ENCODE measurements around the gene GPRC6A.
A peak's percentile ranks its signal among the peaks of the same experiment; 100 is the strongest.

Gene GPRC6A, protein sequence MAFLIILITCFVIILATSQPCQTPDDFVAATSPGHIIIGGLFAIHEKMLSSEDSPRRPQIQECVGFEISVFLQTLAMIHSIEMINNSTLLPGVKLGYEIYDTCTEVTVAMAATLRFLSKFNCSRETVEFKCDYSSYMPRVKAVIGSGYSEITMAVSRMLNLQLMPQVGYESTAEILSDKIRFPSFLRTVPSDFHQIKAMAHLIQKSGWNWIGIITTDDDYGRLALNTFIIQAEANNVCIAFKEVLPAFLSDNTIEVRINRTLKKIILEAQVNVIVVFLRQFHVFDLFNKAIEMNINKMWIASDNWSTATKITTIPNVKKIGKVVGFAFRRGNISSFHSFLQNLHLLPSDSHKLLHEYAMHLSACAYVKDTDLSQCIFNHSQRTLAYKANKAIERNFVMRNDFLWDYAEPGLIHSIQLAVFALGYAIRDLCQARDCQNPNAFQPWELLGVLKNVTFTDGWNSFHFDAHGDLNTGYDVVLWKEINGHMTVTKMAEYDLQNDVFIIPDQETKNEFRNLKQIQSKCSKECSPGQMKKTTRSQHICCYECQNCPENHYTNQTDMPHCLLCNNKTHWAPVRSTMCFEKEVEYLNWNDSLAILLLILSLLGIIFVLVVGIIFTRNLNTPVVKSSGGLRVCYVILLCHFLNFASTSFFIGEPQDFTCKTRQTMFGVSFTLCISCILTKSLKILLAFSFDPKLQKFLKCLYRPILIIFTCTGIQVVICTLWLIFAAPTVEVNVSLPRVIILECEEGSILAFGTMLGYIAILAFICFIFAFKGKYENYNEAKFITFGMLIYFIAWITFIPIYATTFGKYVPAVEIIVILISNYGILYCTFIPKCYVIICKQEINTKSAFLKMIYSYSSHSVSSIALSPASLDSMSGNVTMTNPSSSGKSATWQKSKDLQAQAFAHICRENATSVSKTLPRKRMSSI

DNA sequence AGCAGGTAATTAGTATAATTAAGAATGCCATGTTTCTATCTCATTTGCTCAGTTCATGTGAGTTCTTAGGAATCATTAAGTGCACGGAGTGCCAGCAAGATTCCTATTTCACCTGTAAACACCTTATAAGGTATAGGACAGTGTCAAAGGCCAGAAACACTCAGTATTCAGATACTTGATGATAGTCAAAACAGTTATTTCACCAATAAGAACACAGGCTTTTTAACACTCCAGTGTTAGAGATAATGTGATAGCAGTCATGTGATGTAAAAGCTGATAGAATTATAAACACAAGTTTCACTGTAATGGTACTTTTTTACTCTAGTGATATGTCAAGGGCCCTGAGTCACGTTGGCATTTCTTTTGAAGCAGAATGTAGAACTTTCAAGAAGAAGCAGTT, at the start of gene GPRC6A:
GPRC6A (minus strand) TSS at position 101 of the 400 bp plus-strand sequence; CDS start at position 31, 70 bp downstream.
- H3K4me3 ChIP-seq: no peak within 1 kb of the TSS
- DNase-seq (ENCODE audit: low spot score): no peak
- TF ChIP-seq, protein P1, sequence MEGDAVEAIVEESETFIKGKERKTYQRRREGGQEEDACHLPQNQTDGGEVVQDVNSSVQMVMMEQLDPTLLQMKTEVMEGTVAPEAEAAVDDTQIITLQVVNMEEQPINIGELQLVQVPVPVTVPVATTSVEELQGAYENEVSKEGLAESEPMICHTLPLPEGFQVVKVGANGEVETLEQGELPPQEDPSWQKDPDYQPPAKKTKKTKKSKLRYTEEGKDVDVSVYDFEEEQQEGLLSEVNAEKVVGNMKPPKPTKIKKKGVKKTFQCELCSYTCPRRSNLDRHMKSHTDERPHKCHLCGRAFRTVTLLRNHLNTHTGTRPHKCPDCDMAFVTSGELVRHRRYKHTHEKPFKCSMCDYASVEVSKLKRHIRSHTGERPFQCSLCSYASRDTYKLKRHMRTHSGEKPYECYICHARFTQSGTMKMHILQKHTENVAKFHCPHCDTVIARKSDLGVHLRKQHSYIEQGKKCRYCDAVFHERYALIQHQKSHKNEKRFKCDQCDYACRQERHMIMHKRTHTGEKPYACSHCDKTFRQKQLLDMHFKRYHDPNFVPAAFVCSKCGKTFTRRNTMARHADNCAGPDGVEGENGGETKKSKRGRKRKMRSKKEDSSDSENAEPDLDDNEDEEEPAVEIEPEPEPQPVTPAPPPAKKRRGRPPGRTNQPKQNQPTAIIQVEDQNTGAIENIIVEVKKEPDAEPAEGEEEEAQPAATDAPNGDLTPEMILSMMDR (IDR thresholded peaks at IDR 0.05): no peak
- no peak within 1 kb of the TSS for H3K27ac ChIP-seq

DNA sequence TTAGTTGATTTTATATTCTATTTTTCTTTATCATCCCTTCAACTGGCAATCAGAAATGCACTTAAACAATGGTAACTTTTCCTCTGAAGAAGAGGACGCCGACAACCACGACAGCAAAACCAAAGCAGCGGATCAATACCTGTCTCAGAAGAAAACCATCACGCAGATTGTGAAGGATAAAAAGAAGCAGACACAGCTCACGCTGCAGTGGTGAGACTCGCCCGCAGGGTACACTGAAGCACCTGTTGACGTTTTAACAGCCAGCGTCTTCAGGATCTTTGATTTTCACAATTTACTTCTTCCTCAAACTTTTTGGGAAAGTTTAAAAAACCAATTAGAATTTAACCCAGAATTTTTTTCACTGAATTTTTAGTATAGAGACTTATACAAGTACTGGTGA, 48.9 kb upstream of the GPRC6A start:
- H3K4me3 ChIP-seq: no peak overlapping the region
- no peak for DNase-seq (ENCODE audit: low spot score)

GRCh38 chr6:116876635-116877611, 48.0 kb upstream of the GPRC6A start, which contains the start of gene RFX6:
Gene RFX6 (plus strand): TSS chr6:116877242. CDS start chr6:116877276, 34 bp downstream.
- no peak within 1 kb of the TSS for H3K27ac ChIP-seq
- DNase-seq (ENCODE audit: low spot score): no peak
- TF ChIP-seq, protein P1 (IDR thresholded peaks at IDR 0.05): no peak
- peak within 1 kb of the TSS; percentile 52 for H3K4me3 ChIP-seq

More for the DNA sequence above, 48.9 kb upstream of the GPRC6A start:
- no peak overlapping the region for H3K27ac ChIP-seq
- TF ChIP-seq, protein P1 (IDR thresholded peaks at IDR 0.05): no peak

DNA sequence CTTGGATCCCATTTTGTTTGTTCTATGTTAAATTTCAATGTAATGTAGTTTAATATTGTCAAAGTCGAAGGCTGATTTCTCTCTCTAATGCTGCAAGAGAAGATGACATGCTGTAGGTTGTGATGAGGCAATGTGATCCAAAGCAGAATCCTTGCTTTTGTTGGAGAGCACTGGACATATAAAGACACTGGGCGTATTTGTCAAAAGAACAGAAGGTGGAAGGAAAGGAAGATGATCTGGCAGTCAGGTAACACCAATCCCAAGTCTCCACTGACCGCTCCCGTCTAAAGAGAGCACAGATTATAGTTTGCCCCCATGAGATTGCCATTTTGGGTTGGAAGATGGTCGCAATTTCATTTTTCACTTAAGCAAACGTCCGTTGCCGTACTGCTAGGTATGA, 47.2 kb upstream of the GPRC6A start:
- TF ChIP-seq, protein P1 (IDR thresholded peaks at IDR 0.05): no peak
- Histone ChIP-seq H3K27ac (no peak overlapping the region), H3K4me3 (peak overlapping the region; percentile 52)
- DNase-seq (ENCODE audit: low spot score): no peak

- Histone ChIP-seq H3K4me3 (no peak overlapping the region), H3K27ac (no peak overlapping the region)
- DNase-seq (ENCODE audit: low spot score): no peak
- TF ChIP-seq, protein P1 (IDR thresholded peaks at IDR 0.05): no peak
These were observed 43.9 kb upstream of the GPRC6A start for GRCh38 chr6:116872771-116873170.

- TF ChIP-seq, protein P1 (IDR thresholded peaks at IDR 0.05): no peak
- H3K4me3 ChIP-seq: no peak overlapping the region
- H3K27ac ChIP-seq: no peak overlapping the region
- DNase-seq (ENCODE audit: low spot score): no peak
These were observed 37.5 kb upstream of the GPRC6A start for GRCh38 chr6:116866281-116866871.

Measured in coronary artery (tissue), 2 donors.